Keratinocyte (primary cell): ENCODE measurements around the gene OPALIN. TPM values are rescaled to one million over a fixed set of nuclear protein-coding genes. Genes with fewer than 3 reads are reported as not detected.

Source experiments
- DNase-seq: peaks from one replicate; pipeline ENCODE4 v3.0.0-alpha.2; 2011; ENCODE audit warnings: low read depth, missing footprints, low spot score
- FAIRE-seq: peaks from 2 replicates; lab custom pipeline; 2011; peaks lifted over from hg19 to GRCh38; lab: Jason Lieb, UNC
- H2AFZ ChIP-seq: 2 replicates; pipeline ENCODE4 v1.6.0; 2012; ENCODE audit warnings: low read length, control low read depth, inconsistent platforms; ENCODE audit not compliant: control insufficient read depth
- H3K27ac ChIP-seq: 2 replicates; pipeline ENCODE4 v1.5.1; 2011; ENCODE audit warnings: low read length; ENCODE audit not compliant: control insufficient read depth, insufficient read depth
- H3K27me3 ChIP-seq: 3 replicates; pipeline ENCODE4 v1.6.0; 2011; ENCODE audit warnings: low read length; ENCODE audit not compliant: control insufficient read depth, insufficient read depth; ENCODE audit errors: extremely low read depth
- H3K36me3 ChIP-seq, 2 experiments: 2 replicates in 1 of 2; 3 replicates in 1 of 2; pipeline ENCODE4 v1.5.1; 2011; ENCODE audit warnings: low read length in 2 of 2, mild to moderate bottlenecking in 1 of 2; ENCODE audit not compliant: control insufficient read depth in 2 of 2, insufficient read depth in 2 of 2; ENCODE audit errors: extremely low read depth in 1 of 2
- H3K4me1 ChIP-seq: 3 replicates; pipeline ENCODE4 v1.5.1; 2011; ENCODE audit warnings: low read length; ENCODE audit not compliant: control insufficient read depth, insufficient read depth; ENCODE audit errors: extremely low read depth
- H3K4me2 ChIP-seq: 3 replicates; pipeline ENCODE4 v1.6.0; 2011; ENCODE audit warnings: low read depth, low read length; ENCODE audit not compliant: control insufficient read depth, insufficient read depth; ENCODE audit errors: extremely low read depth
- H3K4me3 ChIP-seq, 3 experiments: fragments of 200-600 bp in 1 of 3; sonication (generic) in 1 of 3; 2 replicates in 2 of 3; 3 replicates in 1 of 3; pipeline ENCODE4 v1.5.1; 2011 to 2016; ENCODE audit warnings: low read length in 3 of 3, mild to moderate bottlenecking in 3 of 3, control low read depth in 2 of 3, inconsistent platforms in 1 of 3, low read depth in 1 of 3, mixed read lengths in 1 of 3, mixed run types in 1 of 3, moderate library complexity in 1 of 3; ENCODE audit not compliant: control insufficient read depth in 2 of 3, insufficient read depth in 2 of 3; ENCODE audit errors: extremely low read depth in 1 of 3
- H3K79me2 ChIP-seq: 2 replicates; pipeline ENCODE4 v1.6.0; 2012; ENCODE audit warnings: low read length; ENCODE audit not compliant: control insufficient read depth, insufficient read depth
- H3K9ac ChIP-seq: 3 replicates; pipeline ENCODE4 v1.6.0; 2011; ENCODE audit warnings: low read length; ENCODE audit not compliant: control insufficient read depth, insufficient read depth; ENCODE audit errors: extremely low read depth
- H3K9me1 ChIP-seq: 3 replicates; pipeline ENCODE4 v1.6.0; 2011; ENCODE audit warnings: low read length; ENCODE audit not compliant: control insufficient read depth, insufficient read depth; ENCODE audit errors: extremely low read depth
- H3K9me3 ChIP-seq: 2 replicates; pipeline ENCODE4 v1.5.1; 2012; ENCODE audit warnings: low read depth, low read length; ENCODE audit not compliant: control insufficient read depth
- H4K20me1 ChIP-seq: 3 replicates; pipeline ENCODE4 v1.6.0; 2011; ENCODE audit warnings: low read length; ENCODE audit not compliant: control insufficient read depth, insufficient read depth; ENCODE audit errors: extremely low read depth
- CTCF ChIP-seq, 3 experiments: IDR thresholded peaks in 1 of 3; conservative IDR thresholded peaks in 1 of 3; optimal IDR thresholded peaks in 1 of 3; 2 replicates in 2 of 3; 3 replicates in 1 of 3; pipeline versions ENCODE3 to v1.5.1; 2011; ENCODE audit warnings: low read length in 3 of 3, mild to moderate bottlenecking in 3 of 3, moderate library complexity in 2 of 3, control low read depth in 1 of 3, inconsistent platforms in 1 of 3; ENCODE audit not compliant: insufficient read depth in 2 of 3; ENCODE audit errors: extremely low read depth in 1 of 3
- EZH2 ChIP-seq: IDR thresholded peaks from one replicate; pipeline ENCODE4 v1.6.1; 2012; ENCODE audit warnings: inconsistent platforms, mild to moderate bottlenecking, low read length, moderate library complexity
- dilution Hi-C: fragments of 300-500 bp; cut with MboI; formaldehyde crosslinking; loops from one replicate; pipeline ENCODE4 v1.7.0; 2020; ENCODE audit warnings: low sequenced_read_pairs; ENCODE audit not compliant: extremely low pct_ligation_motif_present
- polyA plus RNA-seq, 5 experiments: library from polyadenylated mRNA; depleted of rRNA in 3 of 5; stranded (reverse) in 3 of 5; stranded (forward) in 1 of 5; unstranded in 1 of 5; fragments of >200 nt; gene quantifications; 1 replicate in 1 of 5; 2 replicates in 3 of 5; 3 replicates in 1 of 5; pipeline versions ENCODE4 v1.2.1 to v1.2.3, GENCODE V29; 2011 to 2012; ENCODE audit warnings: missing spikeins in 2 of 5, low read depth in 1 of 5, low replicate concordance in 1 of 5

Gene OPALIN
- polyA plus RNA-seq, 1 donor (not counting 4 experiments of a cell fraction or from before 2014, with no cell fraction given), result not detected

- no peak overlapping the region for H2AFZ ChIP-seq
- H3K27me3 ChIP-seq, result no peaks in the 10 kb centered on the region
- no peaks in the 10 kb centered on the region for H3K79me2 ChIP-seq
- FAIRE-seq, result no peak
- TF ChIP-seq EZH2, result no peak
- no peak for TF ChIP-seq CTCF (optimal IDR thresholded peaks at IDR 0.05 in 1 of 3, IDR thresholded peaks at IDR 0.05 in 1 of 3, conservative IDR thresholded peaks at IDR 0.05 in 1 of 3; ENCODE audit: extremely low read depth in 1 of 3, insufficient read depth in 2 of 3, low read length in 3 of 3)
- no peaks in the 10 kb centered on the region for H3K9me1 ChIP-seq
- no peaks in the 10 kb centered on the region for H3K36me3 ChIP-seq
- H3K4me1 ChIP-seq, result no peaks in the 10 kb centered on the region
- H4K20me1 ChIP-seq, result no peaks in the 10 kb centered on the region
- dilution Hi-C loops, result no loop called here
- no peak overlapping the region for H3K9ac ChIP-seq
- no peak for DNase-seq
- H3K4me3 ChIP-seq, result no peak overlapping the region
- no peak overlapping the region for H3K27ac ChIP-seq
- H3K4me2 ChIP-seq, result no peak overlapping the region
- H3K9me3 ChIP-seq, result no peaks in the 10 kb centered on the region
These were observed 814 bp upstream of the OPALIN start for GRCh38 chr10:96359616-96360015.

GRCh38 chr10:96357038-96357620, 1.7 kb downstream of the OPALIN start:
- no peaks in the 10 kb centered on the region for H3K9me3 ChIP-seq
- DNase-seq, result no peak

More at GRCh38 chr10:96357038-96357620, 1.7 kb downstream of the OPALIN start:
- Histone ChIP-seq H3K4me1 (no peaks in the 10 kb centered on the region), H2AFZ (no peak overlapping the region), H4K20me1 (no peaks in the 10 kb centered on the region), H3K9me1 (no peaks in the 10 kb centered on the region), H3K4me2 (no peak overlapping the region), H3K4me3 (no peak overlapping the region), H3K27me3 (no peaks in the 10 kb centered on the region), H3K27ac (no peak overlapping the region), H3K79me2 (no peaks in the 10 kb centered on the region), H3K36me3 (no peaks in the 10 kb centered on the region), H3K9ac (no peak overlapping the region)
- no peak for TF ChIP-seq EZH2
- no peak for TF ChIP-seq CTCF (optimal IDR thresholded peaks at IDR 0.05 in 1 of 3, IDR thresholded peaks at IDR 0.05 in 1 of 3, conservative IDR thresholded peaks at IDR 0.05 in 1 of 3; ENCODE audit: extremely low read depth in 1 of 3, insufficient read depth in 2 of 3, low read length in 3 of 3)
- no peak for FAIRE-seq
- dilution Hi-C loops, result no loop called here
